LNCaP clone FGC (cell line): Measurements from ENCODE around the gene PLCXD3.

Experiments used
- DNase-seq: peaks from one replicate; pipeline ENCODE4 v3.0.0-alpha.2; 2011; ENCODE audit warnings: low read depth
- H3K4me3 ChIP-seq: 2 replicates; pipeline ENCODE4 v1.5.1; 2011; ENCODE audit warnings: mild to moderate bottlenecking, low read depth, low read length, control low read depth
- TF ChIP-seq, protein P1 (sequence below): IDR thresholded peaks from 2 replicates; pipeline ENCODE4 v1.5.1; 2012; ENCODE audit warnings: mild to moderate bottlenecking; ENCODE audit not compliant: control insufficient read depth, insufficient read depth; ENCODE audit errors: extremely low read depth

The PLCXD3 gene

DNA sequence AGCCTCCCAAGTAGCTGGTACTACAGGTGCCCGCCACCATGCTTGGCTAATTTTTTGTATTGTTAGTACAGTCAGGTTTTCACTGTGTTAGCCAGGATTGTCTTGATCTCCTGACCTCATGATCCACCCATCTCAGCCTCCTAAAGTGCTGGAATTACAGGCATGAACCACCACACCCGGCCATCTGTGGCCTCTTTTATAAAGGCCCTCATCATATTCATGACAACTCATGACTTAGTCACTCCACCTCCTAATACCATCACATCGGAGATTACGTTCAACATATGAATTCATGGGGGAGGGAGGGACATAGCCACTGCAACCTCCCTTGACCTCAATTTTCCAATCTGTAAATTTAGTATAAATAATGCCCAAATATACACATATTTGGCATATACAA, 27.2 kb upstream of the PLCXD3 start:
- DNase-seq = no peak
- TF ChIP-seq, protein P1, sequence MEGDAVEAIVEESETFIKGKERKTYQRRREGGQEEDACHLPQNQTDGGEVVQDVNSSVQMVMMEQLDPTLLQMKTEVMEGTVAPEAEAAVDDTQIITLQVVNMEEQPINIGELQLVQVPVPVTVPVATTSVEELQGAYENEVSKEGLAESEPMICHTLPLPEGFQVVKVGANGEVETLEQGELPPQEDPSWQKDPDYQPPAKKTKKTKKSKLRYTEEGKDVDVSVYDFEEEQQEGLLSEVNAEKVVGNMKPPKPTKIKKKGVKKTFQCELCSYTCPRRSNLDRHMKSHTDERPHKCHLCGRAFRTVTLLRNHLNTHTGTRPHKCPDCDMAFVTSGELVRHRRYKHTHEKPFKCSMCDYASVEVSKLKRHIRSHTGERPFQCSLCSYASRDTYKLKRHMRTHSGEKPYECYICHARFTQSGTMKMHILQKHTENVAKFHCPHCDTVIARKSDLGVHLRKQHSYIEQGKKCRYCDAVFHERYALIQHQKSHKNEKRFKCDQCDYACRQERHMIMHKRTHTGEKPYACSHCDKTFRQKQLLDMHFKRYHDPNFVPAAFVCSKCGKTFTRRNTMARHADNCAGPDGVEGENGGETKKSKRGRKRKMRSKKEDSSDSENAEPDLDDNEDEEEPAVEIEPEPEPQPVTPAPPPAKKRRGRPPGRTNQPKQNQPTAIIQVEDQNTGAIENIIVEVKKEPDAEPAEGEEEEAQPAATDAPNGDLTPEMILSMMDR = no peak

DNA sequence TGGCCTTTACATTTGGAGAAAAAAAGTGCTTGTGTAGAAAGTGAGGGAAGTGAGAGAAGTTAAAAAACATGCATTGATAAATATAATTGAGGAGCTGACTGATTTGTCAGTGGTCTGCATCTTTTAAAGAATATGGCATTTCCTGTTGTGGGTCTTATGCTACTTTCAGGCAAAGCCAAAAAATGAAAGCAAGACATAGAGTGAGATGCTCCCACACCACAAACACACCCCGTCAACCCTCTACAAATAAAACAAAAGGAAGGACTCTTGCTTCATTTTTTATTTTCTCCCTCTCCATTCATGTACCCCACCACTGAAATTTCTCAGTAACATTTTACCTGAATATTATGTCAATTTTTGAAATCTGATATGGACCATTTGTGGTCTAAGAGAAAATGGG, 22.1 kb upstream of the PLCXD3 start:
- no peak overlapping the region for H3K4me3 ChIP-seq
- no peak for DNase-seq
- TF ChIP-seq, protein P1 = no peak

More for the DNA sequence above, 27.2 kb upstream of the PLCXD3 start:
- H3K4me3 ChIP-seq = no peak overlapping the region

DNA sequence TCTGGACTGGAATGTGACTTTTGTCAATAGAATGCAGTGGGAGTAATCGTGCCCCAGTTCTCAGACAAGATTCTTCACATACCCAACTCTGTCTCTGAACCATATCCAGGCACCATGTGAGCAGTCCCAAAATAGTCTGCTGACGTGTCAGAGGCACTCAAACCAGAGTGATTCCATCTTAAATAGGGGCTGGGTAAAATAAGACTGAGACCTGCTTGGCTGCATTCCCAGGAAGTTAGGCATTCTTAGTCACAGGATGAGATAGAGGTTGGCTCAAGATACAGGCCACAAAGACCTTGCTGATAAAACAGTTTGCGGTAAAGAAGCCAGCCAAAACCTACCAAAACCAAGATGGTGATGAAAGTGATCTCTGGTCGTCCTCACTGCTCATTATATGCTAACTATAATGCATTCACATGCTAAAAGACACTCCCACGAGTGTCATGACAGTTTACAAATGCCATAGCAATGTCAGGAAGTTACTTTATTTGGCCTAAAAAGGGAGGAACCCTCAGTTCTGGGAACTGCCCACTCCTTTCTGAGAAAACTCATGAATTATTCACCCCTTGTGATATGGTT, 16.9 kb upstream of the PLCXD3 start:
- TF ChIP-seq, protein P1 = no peak
- DNase-seq = no peak

DNA sequence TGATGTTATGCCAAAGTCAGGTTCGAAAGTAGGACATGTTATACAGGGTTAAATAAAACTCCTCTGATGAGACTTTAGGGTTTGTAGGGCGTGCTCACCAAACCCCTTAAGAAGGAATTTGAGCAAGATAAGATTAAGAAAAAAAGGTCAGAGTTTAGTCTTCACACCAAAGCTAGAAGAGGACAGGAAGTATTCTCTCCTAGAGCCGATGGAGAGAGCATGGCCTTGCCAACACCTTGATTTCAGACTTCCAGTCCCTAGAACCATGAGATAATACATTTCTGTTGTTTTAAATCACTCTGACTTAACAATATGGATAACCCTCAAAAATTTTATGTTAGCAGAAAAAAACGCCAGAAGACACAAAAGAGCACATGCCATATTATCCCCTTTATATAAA, 16.3 kb upstream of the PLCXD3 start:
- no peak for DNase-seq
- TF ChIP-seq, protein P1 = no peak
- H3K4me3 ChIP-seq = no peak overlapping the region

More for the DNA sequence above, 16.9 kb upstream of the PLCXD3 start:
- H3K4me3 ChIP-seq = no peak overlapping the region

DNA sequence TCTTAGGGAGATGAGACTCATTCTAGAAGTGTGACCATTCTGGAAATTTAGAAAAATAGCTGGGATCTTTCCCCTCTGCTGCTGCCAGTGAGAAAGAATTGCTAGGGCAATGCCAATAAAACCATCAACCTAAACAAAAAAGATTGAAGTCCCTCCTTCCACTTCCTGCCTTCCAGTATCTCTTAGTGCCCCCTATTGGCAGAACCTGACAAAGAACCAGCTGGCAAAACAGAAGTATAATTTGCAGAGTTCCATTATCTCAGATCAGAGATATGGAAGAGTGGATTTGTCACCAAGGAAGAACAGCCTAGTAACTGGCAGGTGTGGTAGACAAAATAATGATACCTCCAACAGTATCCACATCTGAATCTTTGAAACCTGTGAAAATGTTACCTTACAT, 13.8 kb upstream of the PLCXD3 start:
- no peak overlapping the region for H3K4me3 ChIP-seq
- TF ChIP-seq, protein P1 = peak; percentile 25; the same call in 1 of the 2 replicates
- no peak for DNase-seq

DNA sequence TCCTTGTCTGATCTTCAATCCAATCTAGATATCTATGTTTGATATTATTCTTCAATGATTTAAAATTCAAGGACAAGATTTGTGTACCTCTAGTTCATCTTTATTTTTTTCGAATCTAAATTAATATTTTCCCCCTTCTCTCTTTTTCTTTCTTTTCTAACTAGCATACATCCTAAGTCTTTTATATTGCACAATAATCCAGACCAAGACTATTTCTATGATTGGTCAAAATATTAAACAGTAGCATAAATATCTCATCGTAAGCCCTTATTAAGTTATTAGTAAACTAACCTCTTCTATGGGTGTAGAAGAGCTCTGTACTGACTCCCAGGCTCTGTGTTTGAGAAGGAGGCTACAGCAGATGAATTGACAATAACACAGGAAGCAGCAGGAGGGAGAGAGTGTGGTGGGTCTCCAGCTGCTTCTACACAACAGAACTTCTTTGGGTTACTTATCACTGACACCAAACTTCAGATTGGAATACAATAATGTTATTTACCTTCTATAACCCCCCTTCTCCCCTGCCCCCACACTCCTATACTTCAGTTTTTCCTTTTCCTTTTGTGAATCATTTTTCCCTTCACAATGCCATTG, 11.9 kb upstream of the PLCXD3 start:
- H3K4me3 ChIP-seq = no peak overlapping the region
- no peak for DNase-seq
- TF ChIP-seq, protein P1 = no peak

DNA sequence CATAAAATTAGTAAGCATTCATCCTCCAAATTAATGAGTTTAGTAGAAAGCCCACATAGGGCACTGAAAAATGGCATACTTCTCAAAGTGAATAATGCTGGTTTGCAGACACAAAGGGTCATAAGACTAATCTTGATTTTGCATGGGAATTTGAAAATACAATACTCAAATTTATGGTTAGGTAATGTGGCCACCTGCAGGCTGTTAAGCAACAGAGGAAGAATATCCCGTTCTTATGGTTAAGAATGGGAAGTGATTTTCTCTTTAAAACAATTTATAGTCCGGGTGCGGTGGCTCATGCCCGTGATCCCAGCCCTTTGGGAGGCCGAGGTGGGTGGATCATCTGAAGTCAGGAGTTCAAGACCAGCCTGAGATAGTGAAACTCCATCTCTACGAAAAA, 9.4 kb upstream of the PLCXD3 start:
- no peak for DNase-seq
- TF ChIP-seq, protein P1 = peak; percentile 41; the same call in 1 of the 2 replicates

More for the DNA sequence above, 9.4 kb upstream of the PLCXD3 start:
- no peak overlapping the region for H3K4me3 ChIP-seq
